A549 (cell line): ENCODE data around the gene AKR1C1. TPM values are rescaled to one million over a fixed set of nuclear protein-coding genes. Genes with fewer than 3 reads are reported as not detected.
A peak's percentile ranks its signal among the peaks of the same experiment; 100 is the strongest.
"Not testable (repeated sequence)": the region's sequence is repeated elsewhere in the genome, so short reads cannot be mapped to it uniquely, and the experiment has no call there.

ENCODE experiments used
- ATAC-seq, 2 experiments: fragments of 200-7000 bp in 1 of 2; fragments of >200 bp in 1 of 2; cut with Nextera tagmentation in 1 of 2; cut with Tn5 transposase in 1 of 2; 3 replicates each; pipeline versions ENCODE4 v1.8.0 to v1.9.1; 2018 to 2020; ENCODE audit warnings: mild to moderate bottlenecking in 1 of 2, moderate library complexity in 1 of 2
- CTCF ChIA-PET: fragments of 300-600 bp; sonication (Branson Sonifier 250); formaldehyde crosslinking; extraction: SDS; loops from one replicate; lab custom pipeline; 2021; ENCODE audit warnings: antibody characterized with exemption, inconsistent platforms; lab: Yijun Ruan, JAX
- POLR2A ChIA-PET: fragments of 350-600 bp; formaldehyde crosslinking; extraction: SDS; loops from one replicate; lab custom pipeline; 2021; ENCODE audit warnings: antibody characterized with exemption, inconsistent platforms; lab: Yijun Ruan, JAX
- DNase-seq, 2 experiments: peaks; one replicate each; pipeline versions ENCODE4 v3.0.0 to v3.0.0-alpha.2; 2011 to 2016; ENCODE audit warnings: low read depth in 1 of 2, low spot score in 1 of 2
- FAIRE-seq: peaks from 2 replicates; lab custom pipeline; 2011; peaks lifted over from hg19 to GRCh38; lab: Jason Lieb, UNC
- H3K27ac ChIP-seq, 2 experiments: fragments of >200 bp; sonication (Bioruptor Twin); formaldehyde crosslinking; 3 replicates each; pipeline ENCODE4 v1.5.1; 2016 to 2017
- H3K4me1 ChIP-seq: fragments of >200 bp; sonication (Bioruptor Twin); formaldehyde crosslinking; 3 replicates; pipeline ENCODE4 v1.6.1; 2016
- H3K4me2 ChIP-seq: fragments of >200 bp; sonication (Bioruptor Twin); formaldehyde crosslinking; 3 replicates; pipeline ENCODE4 v1.6.1; 2016
- H3K4me3 ChIP-seq: fragments of >200 bp; sonication (Bioruptor Twin); formaldehyde crosslinking; 3 replicates; pipeline ENCODE4 v1.5.1; 2016
- H3K9me3 ChIP-seq: fragments of >200 bp; sonication (Bioruptor Twin); formaldehyde crosslinking; 3 replicates; pipeline ENCODE4 v1.6.1; 2016
- EHF ChIP-seq: fragments of 250-450 bp; sonication (Bioruptor Pico); IDR thresholded peaks from 2 replicates; pipeline ENCODE4 v1.5.0; 2020; ENCODE audit warnings: mild to moderate bottlenecking
- EHMT2 ChIP-seq: fragments of 200-600 bp; sonication (generic); IDR thresholded peaks from 2 replicates; pipeline ENCODE4 v1.6.1; 2016; ENCODE audit warnings: antibody characterized with exemption, low read depth, mild to moderate bottlenecking, moderate library complexity
- FOSL2 ChIP-seq, 2 experiments: fragments of 450-650 bp in 1 of 2; fragments of >200 bp in 1 of 2; sonication (Bioruptor Twin) in 1 of 2; formaldehyde crosslinking; IDR thresholded peaks; 2 replicates each; pipeline versions ENCODE4 v1.5.0 to v1.6.1; 2016 to 2020; ENCODE audit warnings: mild to moderate bottlenecking in 1 of 2, moderate library complexity in 1 of 2
- GATA3 ChIP-seq: IDR thresholded peaks from 2 replicates; pipeline ENCODE4 v1.6.1; 2012; ENCODE audit warnings: borderline replicate concordance
- HOXA7 ChIP-seq: fragments of 250-450 bp; sonication (Bioruptor Pico); IDR thresholded peaks from 2 replicates; pipeline ENCODE4 v1.5.0; 2020; ENCODE audit warnings: mild to moderate bottlenecking, moderate library complexity
- HOXB5 ChIP-seq: fragments of 250-450 bp; sonication (Bioruptor Pico); IDR thresholded peaks from 2 replicates; pipeline ENCODE4 v1.5.0; 2020; ENCODE audit warnings: mild to moderate bottlenecking, moderate library complexity
- JUN ChIP-seq, 2 experiments: fragments of >200 bp; sonication (Bioruptor Twin); formaldehyde crosslinking; IDR thresholded peaks; 2 replicates in 1 of 2; 3 replicates in 1 of 2; pipeline ENCODE4 v1.6.1; 2016 to 2017
- KDM1A ChIP-seq: fragments of 200-600 bp; sonication (generic); IDR thresholded peaks from 2 replicates; pipeline ENCODE4 v1.6.1; 2016; ENCODE audit warnings: low read depth, mild to moderate bottlenecking
- MAFK ChIP-seq: fragments of 450-650 bp; IDR thresholded peaks from 2 replicates; pipeline ENCODE4 v1.6.1; 2014; ENCODE audit not compliant: partially characterized antibody
- NFE2L2 ChIP-seq: fragments of 150-350 bp; conservative IDR thresholded peaks from 2 replicates; pipeline ENCODE4 v1.6.1; 2014; ENCODE audit warnings: low read length
- NR3C1 ChIP-seq: fragments of >200 bp; sonication (Bioruptor Twin); formaldehyde crosslinking; IDR thresholded peaks from 3 replicates; pipeline ENCODE4 v1.6.1; 2017
- RAD21 ChIP-seq, 2 experiments: fragments of >200 bp in 1 of 2; sonication (Bioruptor Twin) in 1 of 2; formaldehyde crosslinking in 1 of 2; IDR thresholded peaks in 1 of 2; conservative IDR thresholded peaks in 1 of 2; 2 replicates in 1 of 2; 3 replicates in 1 of 2; pipeline ENCODE4 v1.6.1; 2012 to 2018; ENCODE audit warnings: inconsistent platforms in 1 of 2
- RARB ChIP-seq: fragments of 250-450 bp; sonication (Bioruptor Pico); IDR thresholded peaks from 2 replicates; pipeline ENCODE4 v1.8.0; 2021; ENCODE audit warnings: mild to moderate bottlenecking, moderate library complexity
- RCOR1 ChIP-seq: fragments of 150-350 bp; IDR thresholded peaks from 2 replicates; pipeline ENCODE4 v1.6.1; 2014; ENCODE audit warnings: antibody characterized with exemption, low read length, low read depth
- RFX5 ChIP-seq: fragments of 450-650 bp; IDR thresholded peaks from 2 replicates; pipeline ENCODE4 v1.7.1; 2014; ENCODE audit warnings: antibody characterized with exemption, mild to moderate bottlenecking, moderate library complexity
- SMC3 ChIP-seq: fragments of >200 bp; sonication (Bioruptor Twin); formaldehyde crosslinking; IDR thresholded peaks from 3 replicates; pipeline ENCODE4 v1.6.1; 2018; ENCODE audit warnings: inconsistent platforms
- SREBF2 ChIP-seq: fragments of 450-650 bp; IDR thresholded peaks from 2 replicates; pipeline ENCODE4 v1.6.1; 2014; ENCODE audit warnings: mild to moderate bottlenecking, moderate library complexity
- ZFP36 ChIP-seq: fragments of 450-650 bp; IDR thresholded peaks from 2 replicates; pipeline ENCODE4 v1.6.1; 2014; ENCODE audit warnings: borderline replicate concordance; ENCODE audit not compliant: partially characterized antibody
- WGBS: methylation state at CpG from one replicate; pipeline ENCODE4 v1.1.6; 2017; ENCODE audit errors: missing lambda C conversion rate; 5-methylcytosine and 5-hydroxymethylcytosine counted together
- polyA plus RNA-seq, 4 experiments: library from polyadenylated mRNA; depleted of rRNA in 3 of 4; stranded (reverse); fragments of >200 nt; fragmentation: RNase III in 1 of 4; extraction: RNeasy Plus Mini Kit Qiagen cat#74134 plus additional on column Dnase treatment in 1 of 4; gene quantifications; 2 replicates in 3 of 4; 3 replicates in 1 of 4; pipeline ENCODE4 v1.2.3, GENCODE V29; 2011 to 2017
- TF ChIP-seq, protein P1 (sequence below): fragments of 250-450 bp; sonication (Bioruptor Pico); IDR thresholded peaks from 2 replicates; pipeline ENCODE4 v1.5.0; 2020; ENCODE audit warnings: low read depth, mild to moderate bottlenecking, moderate library complexity
- TF ChIP-seq, protein P2 (sequence below): IDR thresholded peaks from 2 replicates; pipeline ENCODE4 v1.6.1; 2012
- TF ChIP-seq, protein P3 (sequence below): fragments of >200 bp; sonication (Bioruptor Twin); formaldehyde crosslinking; IDR thresholded peaks from 2 replicates; pipeline ENCODE4 v1.6.1; 2016
- TF ChIP-seq, protein P4 (sequence below): fragments of >200 bp; sonication (Bioruptor Twin); formaldehyde crosslinking; IDR thresholded peaks from 3 replicates; pipeline ENCODE4 v1.5.1; 2016

AKR1C1 gene
- polyA plus RNA-seq, 2 of the 4 experiments (the other 2 are of a cell fraction), result 970 to 1,148 TPM

DNA sequence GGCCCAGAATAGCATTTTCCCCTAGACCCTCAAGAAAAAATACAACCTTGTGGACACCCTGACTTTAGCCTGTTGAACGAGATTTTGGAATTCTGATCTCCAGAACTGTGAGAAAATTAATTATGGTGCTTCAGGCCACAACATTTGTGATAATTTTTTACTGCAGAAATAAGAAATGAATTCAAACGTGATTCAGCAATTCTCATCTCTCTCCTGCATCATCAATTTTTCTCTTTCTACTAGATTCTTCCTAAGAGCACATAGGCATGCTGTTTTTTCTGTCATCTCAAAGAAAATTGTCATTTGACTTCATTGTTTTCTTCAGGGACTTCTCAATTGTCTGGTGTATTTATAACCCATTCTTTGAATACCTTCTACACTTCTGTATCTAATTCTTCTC is 49.4 kb downstream of the AKR1C1 start:
- H3K4me3 ChIP-seq, result 0 out of 3 replicates have a peak overlapping the region, but pooled peaks have one; percentile 1
- FAIRE-seq (no peak), ATAC-seq (no peak), DNase-seq (no peak)
- peaks cover 65% of the 10 kb centered on the region for H3K4me1 ChIP-seq
- no peak for TF ChIP-seq FOSL2 (IDR thresholded peaks at IDR 0.05)
- no peak for TF ChIP-seq FOSL2 (CRISPR knock-in tag; IDR thresholded peaks at IDR 0.05)
- TF ChIP-seq MAFK, result peak; percentile 75
- CTCF ChIA-PET, result no interaction called here
- H3K4me2 ChIP-seq, result peak overlapping the region; percentile 45; the same call in 2 of the 3 replicates
- peak overlapping the region; percentile 87 to 92 for H3K27ac ChIP-seq
- POLR2A ChIA-PET, result no interaction called here
- 38% methylated on average over 2 of the region's 2 CpGs for WGBS
- H3K9me3 ChIP-seq, result peaks cover 17% of the 10 kb centered on the region; the same call in 2 of the 3 replicates

DNA sequence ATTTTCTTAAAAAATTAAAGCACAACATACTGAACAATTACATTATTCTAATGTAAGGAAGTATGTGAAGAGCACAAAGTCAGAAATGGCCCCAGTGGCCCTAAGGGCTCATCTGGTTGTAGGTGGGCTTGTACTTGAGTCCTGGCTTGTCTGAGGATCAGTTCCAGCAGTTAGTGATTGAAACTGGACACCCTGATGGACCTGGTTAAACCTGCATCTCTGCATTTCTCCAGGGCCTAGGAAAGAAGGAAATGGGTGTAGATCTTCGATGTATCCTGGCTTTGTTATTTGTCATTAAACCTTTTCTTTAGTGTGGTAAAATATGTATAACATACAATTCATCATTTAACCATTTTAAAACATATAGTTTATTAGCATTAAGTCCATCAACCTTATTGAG is 50.2 kb downstream of the AKR1C1 start:
- DNase-seq (no peak), ATAC-seq (no peak), FAIRE-seq (no peak)
- TF ChIP-seq ZFP36 (no peak), GATA3 (no peak), SREBF2 (no peak), RFX5 (no peak), NR3C1 (no peak), KDM1A (no peak), RCOR1 (no peak), NFE2L2 (no peak), SMC3 (no peak)
- TF ChIP-seq, protein P1, sequence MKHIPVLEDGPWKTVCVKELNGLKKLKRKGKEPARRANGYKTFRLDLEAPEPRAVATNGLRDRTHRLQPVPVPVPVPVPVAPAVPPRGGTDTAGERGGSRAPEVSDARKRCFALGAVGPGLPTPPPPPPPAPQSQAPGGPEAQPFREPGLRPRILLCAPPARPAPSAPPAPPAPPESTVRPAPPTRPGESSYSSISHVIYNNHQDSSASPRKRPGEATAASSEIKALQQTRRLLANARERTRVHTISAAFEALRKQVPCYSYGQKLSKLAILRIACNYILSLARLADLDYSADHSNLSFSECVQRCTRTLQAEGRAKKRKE, result no peak
- TF ChIP-seq, protein P2, sequence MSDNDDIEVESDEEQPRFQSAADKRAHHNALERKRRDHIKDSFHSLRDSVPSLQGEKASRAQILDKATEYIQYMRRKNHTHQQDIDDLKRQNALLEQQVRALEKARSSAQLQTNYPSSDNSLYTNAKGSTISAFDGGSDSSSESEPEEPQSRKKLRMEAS, result no peak
- TF ChIP-seq, protein P3, sequence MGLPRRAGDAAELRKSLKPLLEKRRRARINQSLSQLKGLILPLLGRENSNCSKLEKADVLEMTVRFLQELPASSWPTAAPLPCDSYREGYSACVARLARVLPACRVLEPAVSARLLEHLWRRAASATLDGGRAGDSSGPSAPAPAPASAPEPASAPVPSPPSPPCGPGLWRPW, result no peak
- Histone ChIP-seq H3K9me3 (peaks cover 17% of the 10 kb centered on the region; the same call in 2 of the 3 replicates), H3K27ac (peak overlapping the region; percentile 87 to 92), H3K4me1 (peaks cover 65% of the 10 kb centered on the region), H3K4me3 (peak overlapping the region; percentile 11; the same call in 1 of the 3 replicates), H3K4me2 (peak overlapping the region; percentile 58)
- ChIA-PET CTCF (no interaction called here), POLR2A (no interaction called here)
- WGBS, result 45% methylated on average over 1 of the region's 1 CpG

DNA sequence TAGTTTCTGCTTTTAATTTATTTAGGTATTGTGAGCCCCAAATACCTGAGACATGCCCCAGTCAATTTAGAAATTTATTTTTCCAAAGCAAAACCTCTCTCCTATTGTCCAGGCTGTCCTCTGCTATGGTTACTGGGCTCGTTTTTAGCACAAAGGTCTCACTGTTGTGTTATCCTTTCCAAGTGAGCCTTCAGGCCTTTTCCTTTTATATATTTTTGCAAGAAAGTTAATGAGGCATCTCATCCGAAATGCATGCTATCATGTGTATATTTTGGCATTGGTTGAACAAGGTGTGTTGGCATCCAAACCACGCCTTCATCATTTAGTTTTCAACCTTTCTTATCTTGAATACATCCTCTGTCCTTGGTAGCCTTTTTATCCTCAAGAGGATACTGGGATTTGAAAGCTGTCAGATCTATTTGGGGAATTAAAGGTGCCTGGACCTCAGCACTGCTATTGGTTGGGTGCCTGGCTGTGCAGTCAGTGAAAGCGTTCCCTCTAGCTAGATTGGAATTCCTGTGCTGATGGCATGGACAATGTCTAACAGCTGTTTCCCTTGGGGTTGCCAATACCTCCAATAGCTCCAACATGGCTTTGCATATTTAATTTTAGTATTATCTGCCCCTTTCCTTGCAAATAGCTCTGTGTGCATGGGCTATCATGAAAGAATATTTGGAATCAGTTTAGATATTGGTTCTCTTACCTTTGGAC is 51.1 kb downstream of the AKR1C1 start:
- DNase-seq, POLR2A ChIA-PET: not testable (repeated sequence)
- Histone ChIP-seq H3K4me1 (peaks cover 68% of the 10 kb centered on the region), H3K9me3 (peaks cover 17% of the 10 kb centered on the region; the same call in 2 of the 3 replicates), H3K4me3 (peak overlapping the region; percentile 29; the same call in 2 of the 3 replicates), H3K4me2 (peak overlapping the region; percentile 58), H3K27ac (peak overlapping the region; percentile 92 to 93)
- CTCF ChIA-PET, result interaction anchor here (0.7 to 1.0 kb wide), 4 partner anchors 9 to 268 kb away, joined by 3 to 5 read pairs (median 3); no protein-coding TSS in a partner anchor
- FAIRE-seq (peak; percentile 36), ATAC-seq (peak in 1 of 2 experiments; percentile 3; a peak in 1 of 6 replicates)
- WGBS, result 37% methylated on average over 4 of the region's 4 CpGs

DNA sequence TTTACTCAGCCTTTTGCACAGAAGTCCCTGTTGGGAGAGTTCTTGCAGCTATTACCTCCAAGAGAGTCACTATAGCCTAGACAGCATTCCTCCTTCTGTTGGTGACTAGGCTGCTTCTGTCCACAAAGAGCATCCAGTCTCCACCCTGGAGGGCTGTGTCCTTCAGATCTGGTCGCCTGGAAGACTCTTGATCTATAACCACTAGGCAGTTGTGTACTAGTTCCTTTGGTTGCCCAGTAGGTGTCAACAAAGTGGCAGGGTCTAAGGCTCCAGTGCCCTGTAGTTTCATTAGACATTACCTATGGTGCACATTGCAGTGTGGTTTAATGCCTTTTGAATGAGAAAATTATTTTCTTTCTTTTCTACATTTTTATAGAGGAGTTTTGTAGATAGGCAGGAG is 51.7 kb downstream of the AKR1C1 start:
- WGBS, result 0% methylated on average over 1 of the region's 1 CpG
- Histone ChIP-seq H3K4me3 (peak overlapping the region; percentile 29; the same call in 2 of the 3 replicates), H3K27ac (peak overlapping the region; percentile 92 to 93), H3K4me1 (peaks cover 70% of the 10 kb centered on the region), H3K4me2 (peak overlapping the region; percentile 58), H3K9me3 (peaks cover 17% of the 10 kb centered on the region; the same call in 2 of the 3 replicates)
- FAIRE-seq (peak; percentile 84), ATAC-seq (peak; percentile 74 to 77), DNase-seq (peak; percentile 31 to 86)
- TF ChIP-seq, protein P4, sequence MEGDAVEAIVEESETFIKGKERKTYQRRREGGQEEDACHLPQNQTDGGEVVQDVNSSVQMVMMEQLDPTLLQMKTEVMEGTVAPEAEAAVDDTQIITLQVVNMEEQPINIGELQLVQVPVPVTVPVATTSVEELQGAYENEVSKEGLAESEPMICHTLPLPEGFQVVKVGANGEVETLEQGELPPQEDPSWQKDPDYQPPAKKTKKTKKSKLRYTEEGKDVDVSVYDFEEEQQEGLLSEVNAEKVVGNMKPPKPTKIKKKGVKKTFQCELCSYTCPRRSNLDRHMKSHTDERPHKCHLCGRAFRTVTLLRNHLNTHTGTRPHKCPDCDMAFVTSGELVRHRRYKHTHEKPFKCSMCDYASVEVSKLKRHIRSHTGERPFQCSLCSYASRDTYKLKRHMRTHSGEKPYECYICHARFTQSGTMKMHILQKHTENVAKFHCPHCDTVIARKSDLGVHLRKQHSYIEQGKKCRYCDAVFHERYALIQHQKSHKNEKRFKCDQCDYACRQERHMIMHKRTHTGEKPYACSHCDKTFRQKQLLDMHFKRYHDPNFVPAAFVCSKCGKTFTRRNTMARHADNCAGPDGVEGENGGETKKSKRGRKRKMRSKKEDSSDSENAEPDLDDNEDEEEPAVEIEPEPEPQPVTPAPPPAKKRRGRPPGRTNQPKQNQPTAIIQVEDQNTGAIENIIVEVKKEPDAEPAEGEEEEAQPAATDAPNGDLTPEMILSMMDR, result peak; percentile 42; the same call in 2 of the 3 replicates
- TF ChIP-seq JUN (IDR thresholded peaks at IDR 0.05), result 0 out of 5 replicates have a peak, but pooled peaks of 1 of the 2 experiments have one; percentile 49
- no peak for TF ChIP-seq EHF
- 0 out of 2 replicates have a peak, but pooled peaks have one; percentile 41 for TF ChIP-seq HOXB5
- peak; percentile 67 to 79 for TF ChIP-seq RAD21 (conservative IDR thresholded peaks at IDR 0.05 in 1 of 2, IDR thresholded peaks at IDR 0.05 in 1 of 2)
- TF ChIP-seq HOXA7 (CRISPR knock-in tag), result no peak
- TF ChIP-seq RARB (CRISPR knock-in tag), result no peak
- TF ChIP-seq SMC3, result peak; percentile 50
- no peak for TF ChIP-seq EHMT2
- ChIA-PET CTCF (interaction anchor here (0.7 to 1.0 kb wide), 4 partner anchors 9 to 267 kb away, joined by 3 to 5 read pairs (median 3); no protein-coding TSS in a partner anchor), POLR2A (no interaction called here)
